ENCODE data around the gene IQCK. TPM values are rescaled to one million over a fixed set of nuclear protein-coding genes. Genes with fewer than 3 reads are reported as not detected.
"Not testable (repeated sequence)": the region's sequence is repeated elsewhere in the genome, so short reads cannot be mapped to it uniquely, and the experiment has no call there.

Gene IQCK, protein sequence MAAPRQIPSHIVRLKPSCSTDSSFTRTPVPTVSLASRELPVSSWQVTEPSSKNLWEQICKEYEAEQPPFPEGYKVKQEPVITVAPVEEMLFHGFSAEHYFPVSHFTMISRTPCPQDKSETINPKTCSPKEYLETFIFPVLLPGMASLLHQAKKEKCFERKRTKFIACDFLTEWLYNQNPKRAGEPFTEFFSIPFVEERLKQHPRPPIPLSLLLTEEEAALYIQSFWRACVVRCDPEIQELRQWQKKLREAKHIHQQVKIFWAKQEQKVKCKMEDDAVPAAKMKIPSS
- total RNA-seq (2014; rRNA removed; shearing (Covaris generic)) = 2.6 and 3.0 TPM in 2 replicates

DNA sequence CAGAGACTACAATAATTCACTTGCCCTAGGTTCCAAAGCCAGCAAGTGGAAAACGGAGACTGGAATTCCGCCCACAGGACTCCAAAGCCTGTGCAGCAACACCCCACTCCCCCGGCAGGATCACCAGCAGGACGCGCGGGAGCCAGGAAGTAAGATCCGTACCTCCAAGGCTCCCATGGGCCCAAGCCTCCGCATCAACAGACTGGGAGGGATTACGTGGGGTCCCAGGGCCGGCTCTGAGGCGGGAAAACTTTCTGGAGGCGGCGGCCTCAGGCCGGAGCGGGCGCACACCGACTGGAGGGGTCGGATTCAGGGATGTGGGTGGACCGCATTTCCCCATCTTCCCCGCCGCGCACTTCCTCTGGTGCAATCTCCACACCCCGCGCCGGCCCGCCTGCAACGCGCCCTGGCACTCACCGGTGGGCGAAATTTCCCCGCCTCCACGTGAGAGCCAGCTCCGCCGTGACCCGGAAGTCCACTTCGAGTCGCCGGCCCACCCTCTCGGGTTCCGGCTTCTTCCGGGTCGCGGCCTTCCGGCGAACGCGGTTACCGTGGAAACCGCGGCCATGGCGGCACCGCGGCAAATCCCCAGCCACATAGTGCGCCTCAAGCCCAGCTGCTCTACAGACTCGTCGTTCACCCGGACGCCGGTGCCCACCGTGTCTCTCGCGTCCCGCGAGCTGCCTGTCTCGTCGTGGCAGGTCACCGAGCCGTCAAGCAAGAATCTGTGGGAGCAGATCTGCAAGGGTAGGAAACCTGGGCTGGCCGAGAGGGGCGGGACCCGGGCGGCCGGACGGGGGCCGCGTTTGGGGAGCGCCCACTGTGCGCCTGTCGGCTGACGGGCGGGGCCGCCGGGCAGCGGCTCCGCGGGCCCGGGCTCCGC lies at the start of gene IQCK, which contains the start of gene KNOP1:
IQCK (plus strand) TSS at position 531 of the 883 bp plus-strand sequence; CDS start at position 567, 36 bp downstream.
KNOP1 (minus strand) TSS at position 487 of the 883 bp plus-strand sequence. CDS start 3,192 bp downstream, outside the sequence.
- H3K4me3 ChIP-seq = peak within 1 kb of the TSS; percentile 91
- H3K36me3 ChIP-seq = peaks cover 8% of the 10 kb centered on the region
- no peaks in the 10 kb centered on the region for H3K27me3 ChIP-seq
- peaks cover 3% of the 10 kb centered on the region; the same call in 1 of the 2 replicates for H3K4me1 ChIP-seq
- DNase-seq = peak; percentile 89 to 91
- H3K27ac ChIP-seq = peak within 1 kb of the TSS; percentile 82
- H3K9me3 ChIP-seq (replicated peaks) = no peaks in the 10 kb centered on the region

- H3K27ac ChIP-seq = no peak overlapping the region
- H3K4me1 ChIP-seq = no peaks in the 10 kb centered on the region
- DNase-seq = no peak
- no peaks in the 10 kb centered on the region for H3K9me3 ChIP-seq (replicated peaks)
- no peaks in the 10 kb centered on the region for H3K36me3 ChIP-seq
- H3K27me3 ChIP-seq = no peaks in the 10 kb centered on the region
- no peak overlapping the region for H3K4me3 ChIP-seq
Observed at GRCh38 chr16:19672378-19672777, 45.7 kb upstream of the IQCK start.

GRCh38 chr16:19674485-19674884 lies 43.6 kb upstream of the IQCK start:
- Histone ChIP-seq H3K27ac (no peak overlapping the region), H3K9me3 (replicated peaks) (no peaks in the 10 kb centered on the region), H3K36me3 (no peaks in the 10 kb centered on the region), H3K4me1 (no peaks in the 10 kb centered on the region), H3K4me3 (no peak overlapping the region), H3K27me3 (no peaks in the 10 kb centered on the region)
- DNase-seq = no peak

- no peaks in the 10 kb centered on the region for H3K27me3 ChIP-seq
- DNase-seq = no peak
- H3K9me3 ChIP-seq (replicated peaks) = no peaks in the 10 kb centered on the region
- no peak overlapping the region for H3K4me3 ChIP-seq
- no peaks in the 10 kb centered on the region for H3K36me3 ChIP-seq
- H3K4me1 ChIP-seq = no peaks in the 10 kb centered on the region
- H3K27ac ChIP-seq = no peak overlapping the region
Observed at GRCh38 chr16:19677402-19677801, 40.7 kb upstream of the IQCK start.

DNA sequence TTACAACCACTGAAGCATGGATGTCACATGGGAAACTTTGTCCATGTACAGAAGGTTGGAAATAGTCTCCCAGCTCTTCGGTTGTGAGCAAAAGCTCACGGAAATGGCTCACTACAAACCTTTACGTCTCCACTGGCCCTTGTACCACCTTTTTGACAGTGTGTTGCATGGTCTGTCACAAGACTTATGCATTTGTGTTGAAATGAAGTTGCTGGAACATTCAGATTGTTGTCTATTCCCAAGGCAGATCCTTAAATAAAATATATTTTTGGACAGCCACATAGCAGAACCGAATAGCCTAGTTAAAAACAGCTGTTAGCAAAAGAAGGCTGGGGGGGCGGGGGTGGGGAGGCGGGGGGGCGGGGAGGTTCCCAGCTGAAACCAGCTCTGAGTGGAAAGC lies 39.3 kb upstream of the IQCK start:
- Histone ChIP-seq H3K4me1 (no peaks in the 10 kb centered on the region), H3K9me3 (replicated peaks) (peaks cover 4% of the 10 kb centered on the region), H3K27me3 (no peaks in the 10 kb centered on the region), H3K27ac (no peak overlapping the region), H3K4me3 (no peak overlapping the region), H3K36me3 (no peaks in the 10 kb centered on the region)
- DNase-seq = no peak

GRCh38 chr16:19679281-19679680 lies 38.8 kb upstream of the IQCK start:
- not testable (repeated sequence) for H3K4me1 ChIP-seq; H3K4me3 ChIP-seq; H3K27ac ChIP-seq; DNase-seq; H3K27me3 ChIP-seq; H3K36me3 ChIP-seq; H3K9me3 ChIP-seq (replicated peaks)

DNA sequence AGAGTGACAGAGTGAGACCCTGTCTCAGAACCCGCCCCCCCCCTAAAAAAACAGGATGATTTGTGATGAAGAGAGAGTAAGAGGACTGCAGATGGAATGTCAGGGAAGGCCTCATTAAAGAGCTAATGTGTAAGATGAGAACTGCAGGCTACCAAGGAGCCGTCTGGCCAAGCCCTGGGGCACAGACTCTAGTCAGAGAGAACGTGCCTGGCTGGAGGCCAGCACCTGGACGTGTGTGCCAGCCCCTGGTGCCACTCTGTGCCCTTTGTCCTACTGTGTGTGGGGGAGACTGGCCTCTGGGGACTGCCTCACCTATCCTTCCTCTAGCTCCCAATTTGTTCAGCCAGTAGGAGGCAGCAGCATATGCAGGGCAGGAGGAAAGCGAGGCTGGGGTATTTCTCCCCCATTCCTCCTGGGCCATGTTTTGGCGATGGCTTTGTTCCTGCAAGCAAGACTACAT lies 37.2 kb upstream of the IQCK start:
- Histone ChIP-seq H3K4me1 (no peaks in the 10 kb centered on the region), H3K36me3 (0 out of 2 replicates have a peak, but pooled peaks cover 6% of the 10 kb centered on the region), H3K27me3 (no peaks in the 10 kb centered on the region), H3K4me3 (no peak overlapping the region), H3K9me3 (replicated peaks) (peaks cover 4% of the 10 kb centered on the region), H3K27ac (no peak overlapping the region)
- DNase-seq = no peak

- no peaks in the 10 kb centered on the region for H3K27me3 ChIP-seq
Observed at GRCh38 chr16:19681637-19682036, 36.4 kb upstream of the IQCK start.

DNA sequence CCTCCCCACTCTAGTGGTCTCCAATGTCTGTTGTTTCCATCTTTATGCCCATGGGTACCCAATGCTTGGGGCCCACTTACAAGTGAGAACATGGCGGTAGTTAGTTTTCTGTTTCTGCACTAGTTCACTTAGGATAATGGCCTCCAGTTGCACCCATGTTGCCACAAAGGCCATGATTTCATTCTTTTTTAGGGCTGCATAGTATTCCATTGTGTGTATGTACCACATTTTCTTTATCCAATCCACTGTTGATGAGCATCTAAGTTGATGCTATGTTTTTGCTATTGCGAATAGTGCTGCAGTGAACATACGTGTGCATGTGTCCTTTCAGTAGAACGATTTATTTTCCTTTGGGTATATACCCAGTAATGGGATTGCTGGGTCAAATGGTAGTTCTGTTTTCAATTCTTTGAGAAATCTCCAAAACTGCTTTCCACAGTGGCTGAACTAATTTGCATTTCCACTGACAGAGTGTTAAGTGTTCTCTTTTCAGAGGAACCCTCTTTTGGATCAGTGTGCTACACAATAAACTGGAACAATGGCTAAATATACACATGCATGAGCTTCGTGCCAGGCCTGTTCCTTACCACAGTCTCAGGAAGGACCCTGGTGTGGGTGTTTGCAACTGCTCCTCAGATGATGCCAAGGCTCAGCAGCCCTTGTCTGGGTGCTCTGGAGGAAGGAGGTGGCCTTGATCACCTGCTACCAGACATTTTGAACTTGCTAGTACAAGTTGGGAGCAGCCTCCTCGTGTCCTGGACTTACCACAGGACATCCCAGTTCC lies 34.4 kb upstream of the IQCK start:
- Histone ChIP-seq H3K4me3 (no peak overlapping the region), H3K27me3 (no peaks in the 10 kb centered on the region), H3K4me1 (no peaks in the 10 kb centered on the region), H3K27ac (no peak overlapping the region), H3K9me3 (replicated peaks) (peaks cover 4% of the 10 kb centered on the region), H3K36me3 (0 out of 2 replicates have a peak, but pooled peaks cover 6% of the 10 kb centered on the region)
- DNase-seq = no peak

More at GRCh38 chr16:19681637-19682036, 36.4 kb upstream of the IQCK start:
- Histone ChIP-seq H3K27ac (no peak overlapping the region), H3K36me3 (0 out of 2 replicates have a peak, but pooled peaks cover 6% of the 10 kb centered on the region), H3K4me3 (no peak overlapping the region), H3K9me3 (replicated peaks) (peaks cover 4% of the 10 kb centered on the region), H3K4me1 (no peaks in the 10 kb centered on the region)
- no peak for DNase-seq

DNA sequence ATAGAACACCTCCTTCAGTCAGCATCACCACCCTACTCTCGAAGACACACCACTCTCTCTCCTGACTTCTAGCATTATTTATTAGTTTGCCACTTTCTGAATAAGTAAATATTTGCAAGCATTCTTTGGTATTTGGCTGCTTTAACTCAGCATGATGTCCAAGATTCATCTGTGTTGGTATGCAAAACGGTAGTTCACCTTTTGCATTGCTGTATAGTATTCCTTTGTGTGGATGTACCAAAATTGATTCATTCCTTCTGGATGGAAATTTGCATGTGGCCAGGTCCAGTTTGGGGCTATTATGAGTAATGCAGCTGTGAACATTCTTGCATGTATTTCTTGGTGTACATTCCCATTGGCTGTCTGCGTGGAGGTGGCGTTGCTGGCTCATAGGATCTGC lies 32.9 kb upstream of the IQCK start:
- 0 out of 2 replicates have a peak, but pooled peaks cover 6% of the 10 kb centered on the region for H3K36me3 ChIP-seq
- no peak overlapping the region for H3K4me3 ChIP-seq
- H3K4me1 ChIP-seq = no peaks in the 10 kb centered on the region
- DNase-seq = no peak
- H3K9me3 ChIP-seq (replicated peaks) = peaks cover 4% of the 10 kb centered on the region
- H3K27ac ChIP-seq = no peak overlapping the region
- no peaks in the 10 kb centered on the region for H3K27me3 ChIP-seq

- no peak overlapping the region for H3K4me3 ChIP-seq
- no peaks in the 10 kb centered on the region for H3K27me3 ChIP-seq
- no peaks in the 10 kb centered on the region for H3K4me1 ChIP-seq
- DNase-seq = no peak
- no peak overlapping the region for H3K27ac ChIP-seq
- 0 out of 2 replicates have a peak, but pooled peaks cover 6% of the 10 kb centered on the region for H3K36me3 ChIP-seq
- peaks cover 4% of the 10 kb centered on the region for H3K9me3 ChIP-seq (replicated peaks)
Observed at GRCh38 chr16:19687279-19687678, 30.8 kb upstream of the IQCK start.

- Histone ChIP-seq H3K4me3 (no peak overlapping the region), H3K4me1 (no peaks in the 10 kb centered on the region), H3K27me3 (no peaks in the 10 kb centered on the region), H3K9me3 (replicated peaks) (peaks cover 2% of the 10 kb centered on the region), H3K27ac (no peak overlapping the region), H3K36me3 (0 out of 2 replicates have a peak, but pooled peaks cover 6% of the 10 kb centered on the region)
- no peak for DNase-seq
Observed at GRCh38 chr16:19688396-19689024, 29.6 kb upstream of the IQCK start.

DNA sequence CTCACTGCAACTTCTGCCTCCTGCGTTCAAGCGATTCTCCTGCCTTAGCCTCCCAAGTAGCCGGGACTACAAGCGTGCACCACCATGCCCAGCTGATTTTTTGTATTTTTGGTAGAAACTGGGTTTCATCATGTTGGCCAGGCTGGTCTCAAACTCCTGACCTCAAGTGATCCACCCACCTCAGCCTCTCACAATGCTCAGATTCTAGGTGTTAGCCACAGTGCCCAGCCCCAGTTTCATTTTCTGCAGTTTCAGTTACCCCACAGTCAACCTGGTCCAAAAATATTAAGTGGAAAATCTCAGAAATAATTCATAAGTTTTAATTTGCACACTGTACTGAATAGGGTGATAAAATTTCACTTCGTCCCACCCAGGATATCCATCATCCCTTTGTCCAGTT lies 28.7 kb upstream of the IQCK start:
- no peak overlapping the region for H3K27ac ChIP-seq
- H3K4me3 ChIP-seq = no peak overlapping the region
- H3K9me3 ChIP-seq (replicated peaks) = no peaks in the 10 kb centered on the region
- 0 out of 2 replicates have a peak, but pooled peaks cover 6% of the 10 kb centered on the region for H3K36me3 ChIP-seq
- no peak for DNase-seq
- no peaks in the 10 kb centered on the region for H3K4me1 ChIP-seq
- no peaks in the 10 kb centered on the region for H3K27me3 ChIP-seq

- no peak overlapping the region for H3K4me3 ChIP-seq
- no peaks in the 10 kb centered on the region for H3K4me1 ChIP-seq
- H3K27ac ChIP-seq = no peak overlapping the region
- 0 out of 2 replicates have a peak, but pooled peaks cover 4% of the 10 kb centered on the region for H3K36me3 ChIP-seq
- H3K27me3 ChIP-seq = no peaks in the 10 kb centered on the region
- no peaks in the 10 kb centered on the region for H3K9me3 ChIP-seq (replicated peaks)
- DNase-seq = no peak
Observed at GRCh38 chr16:19690196-19690595, 27.9 kb upstream of the IQCK start.

All from SJCRH30 (cell line).